Activated T-helper 17 cell treated with anti-CD3 and anti-CD28 coated beads, Interleukin-2, amount 50 U/mL, for 72 hours (primary cell): ENCODE results near the gene NUP214. TPM values are rescaled to one million over a fixed set of nuclear protein-coding genes. Genes with fewer than 3 reads are reported as not detected.
"Not testable (repeated sequence)": the region's sequence is repeated elsewhere in the genome, so short reads cannot be mapped to it uniquely, and the experiment has no call there.

Experiments
- ATAC-seq: fragments of 150-1000 bp; cut with Tn5 transposase; replicated peaks from 2 replicates; pipeline ENCODE4 v1.10.0; 2021; ENCODE audit warnings: mild to moderate bottlenecking, moderate library complexity
- H3K27ac Mint-ChIP-seq: one replicate; pipeline ENCODE4 v1.8.0; 2022; ENCODE audit warnings: mixed read lengths
- H3K27me3 Mint-ChIP-seq: one replicate; pipeline ENCODE4 v1.8.0; 2022; ENCODE audit warnings: mixed read lengths
- H3K36me3 Mint-ChIP-seq: one replicate; pipeline ENCODE4 v1.8.0; 2022; ENCODE audit warnings: low read depth, mild to moderate bottlenecking, mixed read lengths
- H3K4me1 Mint-ChIP-seq: one replicate; pipeline ENCODE4 v1.8.0; 2022; ENCODE audit warnings: mixed read lengths
- H3K4me3 Mint-ChIP-seq: one replicate; pipeline ENCODE4 v1.8.0; 2022; ENCODE audit warnings: mild to moderate bottlenecking, mixed read lengths
- H3K9me3 Mint-ChIP-seq: one replicate; pipeline ENCODE4 v1.8.0; 2022; ENCODE audit warnings: mixed read lengths
- total RNA-seq, 2 donors: library from RNA; stranded (reverse); gene quantifications; one replicate each; pipeline ENCODE4 v1.2.3, GENCODE V29; 2022

NUP214 gene
- total RNA-seq, 2 donors from 2014 or later = 63.8 to 71.8 TPM

- Mint-ChIP-seq H3K9me3 (no peaks in the 10 kb centered on the region), H3K4me1 (no peaks in the 10 kb centered on the region), H3K27ac (no peak overlapping the region), H3K4me3 (no peak overlapping the region), H3K27me3 (peaks cover 4% of the 10 kb centered on the region), H3K36me3 (no peaks in the 10 kb centered on the region)
- ATAC-seq = no peak
These were observed 22.4 kb upstream of the NUP214 start for GRCh38 chr9:131103024-131103423.

- H3K4me1 Mint-ChIP-seq = no peaks in the 10 kb centered on the region
- H3K4me3 Mint-ChIP-seq = no peak overlapping the region
- peaks cover 4% of the 10 kb centered on the region for H3K27me3 Mint-ChIP-seq
- H3K36me3 Mint-ChIP-seq = no peaks in the 10 kb centered on the region
- H3K27ac Mint-ChIP-seq = no peak overlapping the region
- ATAC-seq = no peak
- no peaks in the 10 kb centered on the region for H3K9me3 Mint-ChIP-seq
These were observed 21.9 kb upstream of the NUP214 start for GRCh38 chr9:131103535-131103934.

GRCh38 chr9:131104016-131104740, 21.2 kb upstream of the NUP214 start:
- Mint-ChIP-seq H3K4me3 (no peak overlapping the region), H3K9me3 (no peaks in the 10 kb centered on the region), H3K27ac (no peak overlapping the region), H3K27me3 (peaks cover 4% of the 10 kb centered on the region), H3K4me1 (no peaks in the 10 kb centered on the region), H3K36me3 (no peaks in the 10 kb centered on the region)
- no peak for ATAC-seq

GRCh38 chr9:131105952-131106351, 19.4 kb upstream of the NUP214 start:
- no peak for ATAC-seq
- Mint-ChIP-seq H3K36me3 (no peaks in the 10 kb centered on the region), H3K27me3 (peaks cover 4% of the 10 kb centered on the region), H3K9me3 (no peaks in the 10 kb centered on the region), H3K27ac (no peak overlapping the region), H3K4me3 (no peak overlapping the region), H3K4me1 (no peaks in the 10 kb centered on the region)

GRCh38 chr9:131107760-131108159, 17.6 kb upstream of the NUP214 start:
- H3K4me3 Mint-ChIP-seq = no peak overlapping the region
- no peak overlapping the region for H3K27ac Mint-ChIP-seq

GRCh38 chr9:131111186-131111853, 14.1 kb upstream of the NUP214 start:
- Mint-ChIP-seq H3K27ac (no peak overlapping the region), H3K9me3 (no peaks in the 10 kb centered on the region), H3K36me3 (no peaks in the 10 kb centered on the region), H3K4me3 (no peak overlapping the region), H3K4me1 (no peaks in the 10 kb centered on the region), H3K27me3 (peaks cover under 1% of the 10 kb centered on the region)
- no peak for ATAC-seq

More at GRCh38 chr9:131107760-131108159, 17.6 kb upstream of the NUP214 start:
- H3K36me3 Mint-ChIP-seq = no peaks in the 10 kb centered on the region
- H3K27me3 Mint-ChIP-seq = peaks cover 4% of the 10 kb centered on the region
- no peaks in the 10 kb centered on the region for H3K4me1 Mint-ChIP-seq
- no peak for ATAC-seq
- H3K9me3 Mint-ChIP-seq = no peaks in the 10 kb centered on the region

GRCh38 chr9:131111854-131112311, 13.5 kb upstream of the NUP214 start:
- no peak overlapping the region for H3K4me3 Mint-ChIP-seq
- no peaks in the 10 kb centered on the region for H3K9me3 Mint-ChIP-seq
- no peaks in the 10 kb centered on the region for H3K27me3 Mint-ChIP-seq
- no peaks in the 10 kb centered on the region for H3K36me3 Mint-ChIP-seq
- no peak for ATAC-seq
- H3K4me1 Mint-ChIP-seq = no peaks in the 10 kb centered on the region
- no peak overlapping the region for H3K27ac Mint-ChIP-seq

GRCh38 chr9:131112374-131113154, 12.8 kb upstream of the NUP214 start:
- no peaks in the 10 kb centered on the region for H3K27me3 Mint-ChIP-seq
- no peaks in the 10 kb centered on the region for H3K9me3 Mint-ChIP-seq
- ATAC-seq = no peak
- H3K36me3 Mint-ChIP-seq = no peaks in the 10 kb centered on the region
- H3K27ac Mint-ChIP-seq = no peak overlapping the region
- H3K4me3 Mint-ChIP-seq = no peak overlapping the region
- no peaks in the 10 kb centered on the region for H3K4me1 Mint-ChIP-seq

GRCh38 chr9:131113655-131114054, 11.7 kb upstream of the NUP214 start:
- Mint-ChIP-seq H3K4me3 (no peak overlapping the region), H3K27me3 (no peaks in the 10 kb centered on the region), H3K27ac (no peak overlapping the region), H3K9me3 (no peaks in the 10 kb centered on the region), H3K4me1 (no peaks in the 10 kb centered on the region), H3K36me3 (no peaks in the 10 kb centered on the region)
- no peak for ATAC-seq

- Mint-ChIP-seq H3K4me1 (no peaks in the 10 kb centered on the region), H3K36me3 (no peaks in the 10 kb centered on the region), H3K9me3 (no peaks in the 10 kb centered on the region), H3K27ac (no peak overlapping the region), H3K4me3 (no peak overlapping the region), H3K27me3 (no peaks in the 10 kb centered on the region)
- ATAC-seq = no peak
These were observed 11.3 kb upstream of the NUP214 start for GRCh38 chr9:131114084-131114535.

GRCh38 chr9:131115360-131115742, 10.0 kb upstream of the NUP214 start:
- H3K36me3 Mint-ChIP-seq, H3K4me3 Mint-ChIP-seq: not testable (repeated sequence)

GRCh38 chr9:131116281-131117120, 8.9 kb upstream of the NUP214 start:
- ATAC-seq = no peak
- no peaks in the 10 kb centered on the region for H3K36me3 Mint-ChIP-seq
- H3K4me3 Mint-ChIP-seq = no peak overlapping the region
- no peaks in the 10 kb centered on the region for H3K27me3 Mint-ChIP-seq
- H3K4me1 Mint-ChIP-seq = no peaks in the 10 kb centered on the region
- H3K9me3 Mint-ChIP-seq = no peaks in the 10 kb centered on the region
- H3K27ac Mint-ChIP-seq = no peak overlapping the region

More at GRCh38 chr9:131115360-131115742, 10.0 kb upstream of the NUP214 start:
- not testable (repeated sequence) for ATAC-seq, H3K27ac Mint-ChIP-seq, H3K9me3 Mint-ChIP-seq, H3K4me1 Mint-ChIP-seq, H3K27me3 Mint-ChIP-seq

GRCh38 chr9:131117121-131117761, 8.1 kb upstream of the NUP214 start:
- H3K9me3 Mint-ChIP-seq = no peaks in the 10 kb centered on the region

More at GRCh38 chr9:131117121-131117761, 8.1 kb upstream of the NUP214 start:
- no peak overlapping the region for H3K4me3 Mint-ChIP-seq
- ATAC-seq = no peak
- no peaks in the 10 kb centered on the region for H3K36me3 Mint-ChIP-seq
- H3K27me3 Mint-ChIP-seq = no peaks in the 10 kb centered on the region
- no peaks in the 10 kb centered on the region for H3K4me1 Mint-ChIP-seq
- no peak overlapping the region for H3K27ac Mint-ChIP-seq
